GM18909 (cell line): ENCODE results near the gene DCUN1D2.

ENCODE experiments used
- ATAC-seq: cut with Tn5 transposase; IDR thresholded peaks from one replicate; pipeline ENCODE4 v1.9.1; 2021; ENCODE audit warnings: mild to moderate bottlenecking; ENCODE audit not compliant: unreplicated experiment, poor library complexity

Gene DCUN1D2

GRCh38 chr13:113520571-113520970 is 30.1 kb upstream of the DCUN1D2 start:
- no peak for ATAC-seq

GRCh38 chr13:113519556-113519955 is 29.0 kb upstream of the DCUN1D2 start:
- no peak for ATAC-seq

DNA sequence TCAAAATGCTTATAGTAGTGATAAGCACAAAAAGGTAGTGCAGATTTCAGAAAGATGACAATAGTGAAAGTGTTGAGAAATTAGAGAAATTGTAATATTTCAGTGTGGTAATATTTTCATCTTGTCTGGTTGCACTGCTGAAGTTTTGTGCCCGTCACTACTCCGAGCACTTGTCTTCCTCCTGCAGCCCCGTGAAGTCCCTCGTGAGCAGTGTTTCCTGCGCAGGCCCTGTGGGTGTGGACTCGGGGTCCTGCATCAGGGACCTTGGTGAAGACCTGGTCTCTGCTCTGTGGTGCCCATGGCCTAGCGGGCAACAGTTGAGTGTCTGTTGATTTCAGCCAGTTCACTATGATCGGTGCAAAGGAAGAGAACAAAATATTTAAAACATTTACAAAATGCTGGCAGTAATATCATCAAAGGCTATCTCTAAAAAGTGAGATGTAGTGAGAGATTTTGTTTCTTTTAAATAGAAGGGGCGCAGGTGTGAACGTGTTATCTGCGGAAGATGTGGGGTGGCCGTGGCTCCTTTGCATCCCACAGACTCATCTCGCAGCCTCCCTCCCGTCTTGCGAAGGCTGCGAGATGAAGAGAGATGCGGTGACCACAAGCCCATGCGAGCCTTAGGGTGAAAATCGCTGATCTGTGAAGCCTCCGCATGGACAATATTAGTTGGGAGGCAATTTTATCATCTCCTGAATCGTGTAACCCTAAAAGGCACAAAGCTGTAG is 27.7 kb upstream of the DCUN1D2 start:
- no peak for ATAC-seq

- ATAC-seq: no peak
Measured at GRCh38 chr13:113514847-113515246, 24.3 kb upstream of the DCUN1D2 start.

DNA sequence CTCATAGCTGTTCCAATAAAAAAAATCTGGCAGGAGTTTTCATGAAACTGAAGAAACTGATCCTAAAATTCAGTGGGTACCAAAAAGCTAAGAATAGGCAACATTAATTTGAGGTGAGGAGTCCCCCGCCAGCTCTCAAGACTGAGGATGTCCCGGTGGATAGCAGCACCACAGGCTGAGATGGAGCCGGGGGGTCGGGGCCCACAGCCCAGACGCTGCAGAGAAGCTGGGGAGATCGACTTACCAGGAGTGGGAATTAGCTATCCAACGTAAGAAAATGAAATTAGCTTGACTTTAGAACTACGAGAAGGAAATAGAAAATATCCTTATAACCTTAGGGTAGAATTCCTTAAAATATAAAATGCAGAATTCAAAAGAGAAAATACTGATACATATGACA is 23.2 kb upstream of the DCUN1D2 start:
- no peak for ATAC-seq

- no peak for ATAC-seq
Measured at GRCh38 chr13:113511361-113511760, 20.9 kb upstream of the DCUN1D2 start.

- ATAC-seq: no peak
Measured at GRCh38 chr13:113510871-113511270, 20.4 kb upstream of the DCUN1D2 start.

DNA sequence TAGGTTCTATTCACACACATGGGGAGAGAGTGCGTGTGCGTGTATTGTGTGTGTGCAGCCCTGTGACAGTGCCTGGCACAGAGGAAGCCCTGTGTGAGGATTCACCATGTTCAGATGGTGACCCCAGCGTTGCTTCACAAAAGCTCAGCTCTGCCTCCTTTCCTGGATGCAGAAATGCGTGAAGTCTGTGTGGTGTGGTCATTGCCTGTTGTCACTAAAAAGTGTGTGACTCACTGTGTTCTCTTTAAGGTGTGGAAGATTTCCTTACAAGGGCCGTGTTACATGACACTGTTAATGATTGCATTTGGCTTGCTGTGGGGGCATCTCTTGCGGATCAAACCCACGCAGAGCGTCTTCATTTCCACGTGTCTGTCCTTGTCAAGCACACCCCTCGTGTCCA is 19.5 kb upstream of the DCUN1D2 start:
- no peak for ATAC-seq

DNA sequence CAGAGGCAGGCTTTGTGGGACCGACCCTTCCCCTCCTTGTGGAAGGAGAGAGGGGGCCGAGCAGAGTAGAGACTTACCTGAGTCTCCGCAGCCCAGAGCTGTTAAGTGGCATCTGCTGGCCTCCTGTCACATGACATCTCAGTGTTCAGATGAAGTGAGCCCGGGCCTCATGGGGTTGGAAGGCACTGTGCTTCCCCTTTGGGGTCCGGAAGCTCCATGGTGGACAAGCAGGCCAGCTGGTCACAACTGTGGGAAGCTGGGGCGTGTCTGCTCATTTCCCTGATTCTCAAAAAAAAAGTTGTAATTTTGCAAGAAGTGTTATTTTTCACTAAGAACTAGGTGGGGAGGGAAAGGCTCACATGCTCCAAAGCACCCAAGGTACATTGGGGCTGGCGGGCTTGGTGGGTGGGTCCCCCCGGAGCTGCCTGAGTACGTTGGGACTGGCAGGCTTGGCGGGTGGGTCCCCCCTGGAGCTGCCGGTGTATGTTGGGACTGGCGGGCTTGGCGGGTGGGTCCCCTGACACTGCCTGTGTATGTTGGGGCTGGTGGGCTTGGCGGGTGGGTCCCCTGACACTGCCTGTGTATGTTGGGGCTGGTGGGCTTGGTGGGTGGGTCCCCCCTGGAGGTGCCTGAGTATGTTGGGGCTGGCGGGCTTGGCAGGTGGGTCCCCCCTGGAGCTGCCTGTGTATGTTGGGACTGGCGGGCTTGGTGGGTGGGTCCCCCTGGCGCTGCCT is 18.2 kb upstream of the DCUN1D2 start:
- ATAC-seq: no peak

GRCh38 chr13:113507505-113508345 is 17.2 kb upstream of the DCUN1D2 start:
- ATAC-seq: no peak

DNA sequence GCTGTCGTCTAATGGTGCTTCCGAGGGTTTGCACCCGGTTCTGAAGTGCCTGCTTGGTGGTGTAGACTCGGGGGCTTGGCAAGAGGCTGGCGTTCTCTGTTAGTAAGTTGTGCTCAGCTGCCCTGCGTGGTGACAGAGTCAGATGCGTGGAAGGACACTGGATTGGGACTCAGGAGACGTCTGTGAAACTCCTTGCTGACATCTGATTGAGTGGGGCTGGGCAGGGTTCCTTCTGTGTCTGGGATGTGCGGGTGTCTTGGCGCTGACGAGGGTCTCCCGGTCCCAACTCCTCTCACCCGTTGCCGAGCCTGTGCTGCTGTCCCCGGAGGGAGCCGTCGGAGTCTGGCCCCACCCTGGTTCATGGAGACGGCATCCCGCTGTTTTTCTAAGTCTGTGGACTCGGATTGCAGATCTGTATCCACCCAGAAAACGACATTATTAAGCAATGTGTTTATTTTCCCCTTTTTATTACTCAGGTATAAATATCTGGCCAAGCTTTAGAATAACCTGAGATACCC is 16.4 kb upstream of the DCUN1D2 start:
- ATAC-seq: no peak

GRCh38 chr13:113506025-113506685 is 15.6 kb upstream of the DCUN1D2 start:
- no peak for ATAC-seq

GRCh38 chr13:113502686-113503085 is 12.2 kb upstream of the DCUN1D2 start:
- ATAC-seq: no peak

GRCh38 chr13:113500530-113501265 is 10.2 kb upstream of the DCUN1D2 start:
- no peak for ATAC-seq

GRCh38 chr13:113499936-113500335 is 9.4 kb upstream of the DCUN1D2 start:
- no peak for ATAC-seq

DNA sequence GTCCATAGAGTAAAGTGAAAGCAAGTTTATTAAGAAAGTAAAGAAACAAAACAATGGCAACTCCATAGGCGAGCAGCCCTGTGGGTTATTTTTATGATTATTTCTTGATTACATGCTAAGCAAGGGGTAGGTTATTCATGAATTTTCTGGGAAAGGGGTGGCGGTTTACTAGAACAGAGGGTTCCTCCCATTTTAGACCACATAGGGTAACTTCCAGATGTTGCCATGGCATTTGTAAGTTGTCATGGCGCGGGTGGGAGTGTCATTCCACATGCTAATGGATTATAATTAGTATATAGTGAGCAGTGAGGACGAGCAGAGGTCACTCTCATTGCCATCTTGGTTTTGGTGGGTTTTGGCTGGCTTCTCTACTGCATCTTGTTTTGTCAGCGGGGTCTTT is 8.4 kb upstream of the DCUN1D2 start:
- no peak for ATAC-seq

DNA sequence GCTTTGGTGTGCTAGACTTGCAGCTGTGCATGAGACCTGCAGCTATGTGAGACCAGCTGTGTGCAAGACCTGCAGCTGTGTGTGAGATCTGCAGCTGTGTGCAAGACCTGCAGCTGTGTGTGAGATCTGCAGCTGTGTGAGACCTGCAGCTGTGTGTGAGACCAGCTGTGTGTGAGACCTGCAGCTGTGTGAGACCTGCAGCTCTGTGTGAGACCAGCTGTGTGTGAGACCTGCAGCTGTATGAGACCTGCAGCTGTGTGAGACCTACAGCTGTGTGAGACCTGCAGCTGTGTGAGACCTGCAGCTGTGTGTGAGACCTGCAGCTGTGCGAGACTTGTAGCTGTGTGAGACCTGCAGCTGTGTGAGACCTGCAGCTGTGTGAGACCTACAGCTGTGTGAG is 6.7 kb upstream of the DCUN1D2 start:
- ATAC-seq: no peak

DNA sequence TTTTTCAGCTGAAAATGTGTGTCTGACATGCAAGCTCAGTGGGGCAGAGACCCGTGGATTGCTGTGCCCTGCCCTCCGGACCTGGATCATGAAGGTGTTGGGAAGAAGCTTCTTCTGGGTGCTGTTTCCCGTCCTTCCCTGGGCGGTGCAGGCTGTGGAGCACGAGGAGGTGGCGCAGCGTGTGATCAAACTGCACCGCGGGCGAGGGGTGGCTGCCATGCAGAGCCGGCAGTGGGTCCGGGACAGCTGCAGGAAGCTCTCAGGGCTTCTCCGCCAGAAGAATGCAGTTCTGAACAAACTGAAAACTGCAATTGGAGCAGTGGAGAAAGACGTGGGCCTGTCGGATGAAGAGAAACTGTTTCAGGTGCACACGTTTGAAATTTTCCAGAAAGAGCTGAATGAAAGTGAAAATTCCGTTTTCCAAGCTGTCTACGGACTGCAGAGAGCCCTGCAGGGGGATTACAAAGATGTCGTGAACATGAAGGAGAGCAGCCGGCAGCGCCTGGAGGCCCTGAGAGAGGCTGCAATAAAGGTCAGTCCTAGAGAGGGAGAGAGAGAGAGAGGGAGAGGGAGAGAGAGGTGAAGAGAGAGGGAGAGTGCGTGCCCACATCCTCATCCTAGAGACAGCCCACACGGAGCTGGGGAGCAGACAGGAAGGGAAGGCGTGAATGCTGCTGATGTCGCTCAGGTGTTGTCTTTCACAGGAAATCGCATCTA is 5.1 kb upstream of the DCUN1D2 start:
- ATAC-seq: no peak

GRCh38 chr13:113493315-113493951 is 2.9 kb upstream of the DCUN1D2 start:
- ATAC-seq: no peak
